Gastroesophageal sphincter (tissue), 4 donors: ENCODE results near the gene CSTF1. TPM values are rescaled to one million over a fixed set of nuclear protein-coding genes. Genes with fewer than 3 reads are reported as not detected.
"Not testable (repeated sequence)": the region's sequence is repeated elsewhere in the genome, so short reads cannot be mapped to it uniquely, and the experiment has no call there.

Experiments
- ATAC-seq: fragments of 150-250 bp; one replicate; pipeline ENCODE4 v1.9.1; 2016; ENCODE audit warnings: mild to moderate bottlenecking, moderate library complexity
- H3K27ac ChIP-seq, 4 donors: fragments of 200-600 bp; sonication (generic) in 3 of 4; 1 replicate in 3 of 4; 2 replicates in 1 of 4; pipeline ENCODE4 v1.5.1; 2016 to 2019
- H3K27me3 ChIP-seq: fragments of 200-600 bp; sonication (generic); one replicate; pipeline ENCODE4 v1.5.1; 2019
- H3K36me3 ChIP-seq, 2 donors: fragments of 200-600 bp; sonication (generic); one replicate each; pipeline ENCODE4 v1.5.1; 2019; ENCODE audit warnings: control low read depth in 1 of 2
- H3K4me1 ChIP-seq, 3 donors: fragments of 200-600 bp; sonication (generic); 1 replicate in 2 of 3; 2 replicates in 1 of 3; pipeline ENCODE4 v1.5.1; 2016 to 2019; ENCODE audit warnings: control low read depth in 2 of 3
- H3K4me3 ChIP-seq, 2 donors: fragments of 200-600 bp; sonication (generic); one replicate each; pipeline ENCODE4 v1.5.1; 2019; ENCODE audit warnings: mild to moderate bottlenecking in 1 of 2, moderate library complexity in 1 of 2
- H3K9me3 ChIP-seq, 3 donors: fragments of 200-600 bp; sonication (generic); one replicate each; pipeline ENCODE4 v1.5.1; 2017 to 2019; ENCODE audit warnings: control low read depth in 2 of 3
- CTCF ChIP-seq, 4 experiments: fragments of 200-600 bp in 2 of 4; fragments of 450-650 bp in 2 of 4; sonication (generic) in 1 of 4; IDR thresholded peaks; one replicate each; pipeline ENCODE4 v1.5.1; 2017 to 2019; ENCODE audit warnings: antibody characterized with exemption in 4 of 4, mild to moderate bottlenecking in 2 of 4, moderate library complexity in 2 of 4
- EP300 ChIP-seq: sonication (generic); formaldehyde crosslinking; IDR thresholded peaks from one replicate; pipeline ENCODE4 v1.6.1; 2017; ENCODE audit warnings: antibody characterized with exemption, mild to moderate bottlenecking
- POLR2A ChIP-seq, 2 donors: fragments of 450-650 bp; IDR thresholded peaks; one replicate each; pipeline ENCODE4 v1.6.1; 2017; ENCODE audit warnings: antibody characterized with exemption in 2 of 2, mild to moderate bottlenecking in 2 of 2, moderate library complexity in 1 of 2
- POLR2AphosphoS5 ChIP-seq: sonication (generic); formaldehyde crosslinking; IDR thresholded peaks from one replicate; pipeline ENCODE4 v1.6.1; 2017; ENCODE audit warnings: antibody characterized with exemption
- WGBS, 2 donors: methylation state at CpG; one replicate each; pipeline ENCODE4 v1.1.5; 2018; ENCODE audit warnings: low coverage in 1 of 2; 5-methylcytosine and 5-hydroxymethylcytosine counted together
- total RNA-seq, 4 donors: library from RNA; depleted of rRNA; stranded (reverse); fragments of >200 nt; gene quantifications; one replicate each; pipeline ENCODE4 v1.1.0, GENCODE V29; 2016

Gene CSTF1
- total RNA-seq, 4 donors from 2014 or later: 15.3 to 33.1 (median 22.4) TPM

DNA sequence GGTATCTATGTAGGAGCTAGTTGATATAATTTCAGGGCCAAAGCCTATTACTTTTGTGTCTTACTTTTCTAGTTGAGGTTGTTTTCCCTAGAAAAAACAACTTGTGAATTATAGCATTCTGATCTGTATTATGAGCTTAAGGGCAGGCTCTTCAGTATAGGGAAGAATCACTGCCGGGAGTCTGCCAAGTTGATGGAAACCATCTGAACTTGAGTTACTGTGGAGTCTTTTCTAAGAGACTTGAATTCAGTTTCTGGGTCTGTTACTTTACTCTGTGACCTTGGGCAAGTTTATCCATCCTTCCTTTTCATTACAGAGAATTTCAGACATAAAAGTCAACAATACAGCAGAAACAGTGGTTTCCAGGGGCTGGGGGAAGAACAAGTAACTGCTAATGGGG lies 17.5 kb downstream of the CSTF1 start:
- H3K27me3 ChIP-seq: no peaks in the 10 kb centered on the region
- H3K36me3 ChIP-seq: peaks cover 0 to 46% of the 10 kb centered on the region in 2 donors
- H3K4me1 ChIP-seq: peaks cover 0 to 25% (median 4%) of the 10 kb centered on the region in 3 donors
- no peak overlapping the region for H3K4me3 ChIP-seq
- H3K27ac ChIP-seq: peak overlapping the region in 3 of 4 donors; percentile 5 to 58 (median 33)
- WGBS, 2 donors: 36 to 80% methylated on average over 1 of the region's 1 CpG
- no peaks in the 10 kb centered on the region for H3K9me3 ChIP-seq
- no peak for ATAC-seq
- no peak for TF ChIP-seq POLR2AphosphoS5
- TF ChIP-seq POLR2A (IDR thresholded peaks at IDR 0.05): no peak
- no peak for TF ChIP-seq EP300
- TF ChIP-seq CTCF (IDR thresholded peaks at IDR 0.05): no peak

- peaks cover 0 to 25% (median 4%) of the 10 kb centered on the region in 3 donors for H3K4me1 ChIP-seq
- not testable (repeated sequence) for H3K4me3 ChIP-seq, ATAC-seq, H3K27me3 ChIP-seq, H3K9me3 ChIP-seq
- WGBS, 2 donors: 61 to 79% methylated on average over 2 to 5 of the region's 7 CpGs
- peaks cover 0 to 33% of the 10 kb centered on the region in 2 donors for H3K36me3 ChIP-seq
- H3K27ac ChIP-seq: peak overlapping the region in 3 of 4 donors; percentile 63 to 72 (median 67)
These were observed 18.8 kb downstream of the CSTF1 start for GRCh38 chr20:56411287-56411686.

GRCh38 chr20:56411759-56412472 lies 19.5 kb downstream of the CSTF1 start, which contains the start of gene CASS4:
Gene CASS4, plus strand, starts transcription at chr20:56412260. Its CDS starts 199 bp downstream, at chr20:56412459.
- H3K27me3 ChIP-seq: no peaks in the 10 kb centered on the region
- H3K36me3 ChIP-seq: peaks cover 0 to 27% of the 10 kb centered on the region in 2 donors
- H3K4me1 ChIP-seq: peaks cover 0 to 25% (median 4%) of the 10 kb centered on the region in 3 donors
- 31 to 66% methylated on average over 8 to 9 of the region's 10 CpGs for WGBS, 2 donors
- H3K4me3 ChIP-seq: peak within 1 kb of the TSS; percentile 1 to 30
- peak; percentile 81 for ATAC-seq
- H3K27ac ChIP-seq: peak within 1 kb of the TSS in 3 of 4 donors; percentile 63 to 72 (median 67)
- H3K9me3 ChIP-seq: no peaks in the 10 kb centered on the region
- no peak for TF ChIP-seq POLR2AphosphoS5
- peak in 1 of 2 donors; percentile 21 for TF ChIP-seq POLR2A (IDR thresholded peaks at IDR 0.05)
- TF ChIP-seq CTCF (IDR thresholded peaks at IDR 0.05): peak in 1 of 4 experiments; percentile 6
- no peak for TF ChIP-seq EP300

DNA sequence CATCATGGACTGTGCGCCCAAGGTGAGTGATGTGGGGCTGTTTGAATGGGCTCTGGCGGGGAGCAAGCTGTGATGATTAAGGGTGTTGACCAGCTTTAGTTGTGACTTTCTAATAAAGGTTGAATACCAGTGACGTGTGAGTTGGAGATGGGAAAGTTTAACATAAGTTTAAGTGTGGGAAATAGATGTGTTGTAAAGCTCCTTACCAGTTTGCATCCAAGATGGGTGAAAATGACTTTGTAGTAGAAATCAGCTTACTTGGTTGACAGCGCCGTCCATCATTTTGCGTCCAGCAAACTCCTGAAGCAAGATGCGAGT lies 20.0 kb downstream of the CSTF1 start:
- no peak for ATAC-seq
- TF ChIP-seq CTCF (IDR thresholded peaks at IDR 0.05) (no peak), POLR2A (IDR thresholded peaks at IDR 0.05) (no peak), POLR2AphosphoS5 (no peak), EP300 (no peak)

DNA sequence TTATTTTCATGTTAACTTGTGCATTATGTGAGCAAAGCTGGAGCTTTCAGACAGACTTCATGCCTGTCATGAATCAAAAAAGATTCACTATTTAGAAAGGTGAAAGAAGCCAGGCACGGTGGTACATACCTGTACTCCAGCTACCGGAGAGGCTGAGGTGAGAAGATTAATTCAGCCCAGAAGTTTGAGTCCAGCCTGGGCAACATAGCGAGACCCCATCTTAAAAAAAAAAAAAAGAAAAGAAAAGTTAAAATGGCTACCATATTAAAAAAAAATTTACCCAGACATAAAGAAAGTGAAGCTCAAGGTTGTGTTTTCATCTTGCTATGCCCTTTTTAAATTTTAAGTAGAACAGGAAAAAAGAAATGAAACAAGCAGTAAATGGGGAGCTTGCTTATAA lies 20.5 kb downstream of the CSTF1 start:
- H3K36me3 ChIP-seq: peaks cover 0 to 17% of the 10 kb centered on the region in 2 donors
- H3K4me3 ChIP-seq: peak overlapping the region in 1 of 2 donors; percentile 30
- H3K4me1 ChIP-seq: peaks cover 0 to 25% (median 4%) of the 10 kb centered on the region in 3 donors
- no peaks in the 10 kb centered on the region for H3K27me3 ChIP-seq
- ATAC-seq: no peak
- peak overlapping the region in 3 of 4 donors; percentile 63 to 72 (median 67) for H3K27ac ChIP-seq
- TF ChIP-seq POLR2AphosphoS5: no peak
- TF ChIP-seq EP300: no peak
- TF ChIP-seq POLR2A (IDR thresholded peaks at IDR 0.05): no peak
- TF ChIP-seq CTCF (IDR thresholded peaks at IDR 0.05): no peak
- 96 to 100% methylated on average over 3 of the region's 3 CpGs for WGBS, 2 donors
- H3K9me3 ChIP-seq: no peaks in the 10 kb centered on the region

More for the DNA sequence above, 20.0 kb downstream of the CSTF1 start:
- Histone ChIP-seq H3K27ac (peak overlapping the region in 3 of 4 donors; percentile 63 to 72 (median 67)), H3K4me1 (peaks cover 0 to 25% (median 4%) of the 10 kb centered on the region in 3 donors), H3K4me3 (peak overlapping the region; percentile 1 to 30), H3K36me3 (peaks cover 0 to 22% of the 10 kb centered on the region in 2 donors), H3K27me3 (no peaks in the 10 kb centered on the region), H3K9me3 (no peaks in the 10 kb centered on the region)
- WGBS, 2 donors: 85 to 86% methylated on average over 7 of the region's 7 CpGs
